Calu3 (cell line): ENCODE measurements around the gene FAM98C. TPM values are rescaled to one million over a fixed set of nuclear protein-coding genes. Genes with fewer than 3 reads are reported as not detected.

ENCODE experiments used
- BruUV-seq: library from RNA; stranded (reverse); fragments of 400-500 nt; replicated peaks from 2 replicates; lab custom pipeline; 2021; lab: Mats Ljungman, UMichigan
- CTCF ChIA-PET: fragments of 300-600 bp; sonication (Branson Sonifier 250); formaldehyde crosslinking; loops from one replicate; lab custom pipeline; 2022; ENCODE audit warnings: antibody characterized with exemption; lab: Charles Lee
- DNase-seq: peaks from one replicate; pipeline ENCODE4 v3.0.0; 2022
- H3K27ac Mint-ChIP-seq: one replicate; pipeline ENCODE4 v1.8.0; 2022; ENCODE audit warnings: mixed read lengths; ENCODE audit not compliant: unreplicated experiment
- H3K27me3 Mint-ChIP-seq: one replicate; pipeline ENCODE4 v1.8.0; 2022; ENCODE audit warnings: mixed read lengths; ENCODE audit not compliant: unreplicated experiment
- H3K36me3 Mint-ChIP-seq: one replicate; pipeline ENCODE4 v1.8.0; 2022; ENCODE audit warnings: mild to moderate bottlenecking, moderate library complexity, mixed read lengths; ENCODE audit not compliant: insufficient read depth, unreplicated experiment
- H3K4me1 Mint-ChIP-seq: one replicate; pipeline ENCODE4 v1.8.0; 2022; ENCODE audit warnings: mild to moderate bottlenecking, low read depth, mixed read lengths; ENCODE audit not compliant: unreplicated experiment
- H3K4me3 Mint-ChIP-seq: one replicate; pipeline ENCODE4 v1.8.0; 2022; ENCODE audit warnings: mild to moderate bottlenecking, low read depth, moderate library complexity, mixed read lengths; ENCODE audit not compliant: unreplicated experiment
- H3K9me3 Mint-ChIP-seq: one replicate; pipeline ENCODE4 v1.8.0; 2022; ENCODE audit warnings: low read depth, mixed read lengths; ENCODE audit not compliant: unreplicated experiment
- CTCF ChIP-seq: fragments of 200-600 bp; IDR thresholded peaks from one replicate; pipeline ENCODE4 v1.8.0; 2022; ENCODE audit warnings: antibody characterized with exemption; ENCODE audit not compliant: unreplicated experiment
- intact Hi-C: fragments of 100-400 bp; cut with micrococcal nuclease; formaldehyde crosslinking; loops from one replicate; pipeline ENCODE4 v1.10.0; 2022; ENCODE audit not compliant: unreplicated experiment
- total RNA-seq: library from RNA; stranded (reverse); gene quantifications from 2 replicates; pipeline ENCODE4 v1.2.3, GENCODE V29; 2022

FAM98C gene
- total RNA-seq, 1 experiment from 2014 or later = 31.4 TPM

DNA sequence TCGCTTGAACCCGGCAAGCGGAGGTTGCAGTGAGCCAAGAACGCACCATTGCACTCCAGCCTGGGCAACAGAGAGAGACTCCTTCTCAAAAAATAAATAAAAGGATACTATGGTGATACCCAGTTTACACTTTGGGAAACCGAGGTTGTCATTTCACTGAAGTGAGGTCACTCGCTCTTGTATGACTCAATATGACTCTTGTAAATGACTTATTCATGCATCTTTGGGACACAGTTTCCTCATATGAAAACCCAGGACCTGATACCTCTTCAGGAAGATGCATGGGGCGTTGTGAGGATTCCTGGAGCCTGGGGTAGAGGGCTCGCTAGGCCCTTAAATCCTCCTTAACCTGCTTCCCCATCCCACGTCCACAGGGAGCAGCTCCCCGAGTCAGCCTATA is 24.0 kb upstream of the FAM98C start:
- CTCF ChIA-PET = interaction anchor here (0.6 kb wide), 1 partner anchor 9 kb away, joined by 5 read pairs; the partner anchor contains the start of gene GGN
- intact Hi-C loops = no loop called here
- no peak for TF ChIP-seq CTCF
- Mint-ChIP-seq H3K36me3 (peaks cover 80% of the 10 kb centered on the region), H3K27ac (no peak overlapping the region), H3K4me3 (no peak overlapping the region), H3K27me3 (no peaks in the 10 kb centered on the region), H3K4me1 (peaks cover 22% of the 10 kb centered on the region), H3K9me3 (no peaks in the 10 kb centered on the region)
- DNase-seq = no peak
- BruUV-seq = no TSS peak

- TF ChIP-seq CTCF = no peak
- intact Hi-C loops = no loop called here
- Mint-ChIP-seq H3K27me3 (no peaks in the 10 kb centered on the region), H3K4me3 (no peak overlapping the region), H3K27ac (no peak overlapping the region), H3K4me1 (peaks cover 9% of the 10 kb centered on the region), H3K9me3 (no peaks in the 10 kb centered on the region), H3K36me3 (peaks cover 82% of the 10 kb centered on the region)
- CTCF ChIA-PET = no interaction called here
- no TSS peak for BruUV-seq
- no peak for DNase-seq
These were observed 21.8 kb upstream of the FAM98C start for GRCh38 chr19:38381138-38381537.

DNA sequence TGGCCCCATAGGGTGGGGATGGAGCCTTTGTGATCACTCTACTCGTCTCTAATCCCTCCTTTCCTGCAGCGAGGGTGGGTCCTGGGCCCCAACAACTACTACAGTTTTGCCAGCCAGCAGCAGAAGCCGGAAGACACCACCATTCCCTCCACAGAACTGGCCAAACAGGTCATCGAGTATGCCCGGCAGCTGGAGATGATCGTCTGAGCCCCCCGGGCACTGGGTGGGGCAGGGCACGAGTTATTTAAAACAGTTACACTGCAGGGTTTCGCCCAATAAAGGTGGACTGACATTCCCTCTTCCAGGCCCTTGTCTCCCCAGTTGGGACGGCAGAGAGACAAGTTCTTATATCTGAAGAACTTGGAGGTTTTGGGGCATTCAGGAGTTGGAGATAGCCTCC is 19.7 kb upstream of the FAM98C start:
- CTCF ChIA-PET = no interaction called here
- H3K9me3 Mint-ChIP-seq = no peaks in the 10 kb centered on the region
- peaks cover 12% of the 10 kb centered on the region for H3K4me1 Mint-ChIP-seq
- no peak overlapping the region for H3K4me3 Mint-ChIP-seq
- DNase-seq = no peak
- no peak overlapping the region for H3K27ac Mint-ChIP-seq
- H3K36me3 Mint-ChIP-seq = peaks cover 82% of the 10 kb centered on the region
- no TSS peak for BruUV-seq
- intact Hi-C loops = no loop called here
- no peaks in the 10 kb centered on the region for H3K27me3 Mint-ChIP-seq
- TF ChIP-seq CTCF = no peak

- intact Hi-C loops = no loop called here
- Mint-ChIP-seq H3K9me3 (no peaks in the 10 kb centered on the region), H3K4me3 (no peak overlapping the region), H3K27ac (no peak overlapping the region), H3K36me3 (peaks cover 81% of the 10 kb centered on the region), H3K27me3 (no peaks in the 10 kb centered on the region), H3K4me1 (peaks cover 15% of the 10 kb centered on the region)
- BruUV-seq = no TSS peak
- no peak for DNase-seq
- no peak for TF ChIP-seq CTCF
- CTCF ChIA-PET = interaction anchor here (1.2 kb wide), 1 partner anchor 10 kb away, joined by 3 read pairs; the partner anchor contains the start of gene PSMD8
These were observed 19.1 kb upstream of the FAM98C start for GRCh38 chr19:38383743-38384142.
